Measurements from ENCODE around the gene IQSEC1.

- TF ChIP-seq SIN3A (IDR thresholded peaks at IDR 0.05; ENCODE audit: borderline replicate concordance, insufficient read depth, low read length) (no peak), TAF1 (IDR thresholded peaks at IDR 0.05; ENCODE audit: borderline replicate concordance, insufficient read depth, low read length) (no peak), POLR2AphosphoS5 (IDR thresholded peaks at IDR 0.05; ENCODE audit: low read depth, low read length) (no peak)
Observed at GRCh38 chr3:13045904-13046568, 27.2 kb downstream of the IQSEC1 start.
